ENCODE measurements around the gene DRD5.
A peak's percentile ranks its signal among the peaks of the same experiment; 100 is the strongest.
"Not testable (repeated sequence)": the region's sequence is repeated elsewhere in the genome, so short reads cannot be mapped to it uniquely, and the experiment has no call there.

The DRD5 gene

GRCh38 chr4:9796641-9797040, 15.2 kb downstream of the DRD5 start:
- H3K4me1 Mint-ChIP-seq = not testable (repeated sequence)

GRCh38 chr4:9800848-9801247, 19.4 kb downstream of the DRD5 start:
- peaks cover 63% of the 10 kb centered on the region for H3K27me3 Mint-ChIP-seq

More at GRCh38 chr4:9796641-9797040, 15.2 kb downstream of the DRD5 start:
- DNase-seq, H3K9me3 Mint-ChIP-seq, ATAC-seq, H3K4me3 Mint-ChIP-seq, H3K27ac Mint-ChIP-seq: not testable (repeated sequence)
- H3K27me3 Mint-ChIP-seq = peaks cover 31% of the 10 kb centered on the region

GRCh38 chr4:9804918-9805317, 23.5 kb downstream of the DRD5 start:
- H3K4me1 Mint-ChIP-seq = no peaks in the 10 kb centered on the region
- H3K27me3 Mint-ChIP-seq = peaks cover 55% of the 10 kb centered on the region
- DNase-seq (no peak), ATAC-seq (no peak)
- no peak overlapping the region for H3K27ac Mint-ChIP-seq
- no peaks in the 10 kb centered on the region for H3K9me3 Mint-ChIP-seq
- H3K4me3 Mint-ChIP-seq = no peak overlapping the region

More at GRCh38 chr4:9800848-9801247, 19.4 kb downstream of the DRD5 start:
- no peak for ATAC-seq
- Mint-ChIP-seq H3K9me3 (peaks cover 0 to 7% of the 10 kb centered on the region in 2 donors), H3K27ac (no peak overlapping the region), H3K4me1 (no peaks in the 10 kb centered on the region), H3K4me3 (no peak overlapping the region)
- DNase-seq = no peak

GRCh38 chr4:9808077-9808476, 26.6 kb downstream of the DRD5 start:
- ATAC-seq (no peak), DNase-seq (no peak)
- H3K4me1 Mint-ChIP-seq = peaks cover 8% of the 10 kb centered on the region
- H3K27me3 Mint-ChIP-seq = peaks cover 45% of the 10 kb centered on the region
- no peak overlapping the region for H3K27ac Mint-ChIP-seq
- H3K4me3 Mint-ChIP-seq = no peak overlapping the region
- no peaks in the 10 kb centered on the region for H3K9me3 Mint-ChIP-seq

- ATAC-seq = no peak
- H3K27me3 Mint-ChIP-seq = peaks cover 51% of the 10 kb centered on the region
- no peak overlapping the region for H3K27ac Mint-ChIP-seq
Observed at GRCh38 chr4:9811806-9812205, 30.4 kb downstream of the DRD5 start.

GRCh38 chr4:9812501-9813340, 31.3 kb downstream of the DRD5 start:
- ATAC-seq (peak; percentile 92), DNase-seq (peak; percentile 24 to 63)
- Mint-ChIP-seq H3K27me3 (peaks cover 53% of the 10 kb centered on the region), H3K9me3 (no peaks in the 10 kb centered on the region), H3K4me1 (peaks cover 13% of the 10 kb centered on the region), H3K4me3 (no peak overlapping the region), H3K27ac (no peak overlapping the region)

More at GRCh38 chr4:9811806-9812205, 30.4 kb downstream of the DRD5 start:
- no peak overlapping the region for H3K4me3 Mint-ChIP-seq
- peaks cover 13% of the 10 kb centered on the region for H3K4me1 Mint-ChIP-seq
- H3K9me3 Mint-ChIP-seq = no peaks in the 10 kb centered on the region
- no peak for DNase-seq

- H3K27ac Mint-ChIP-seq = no peak overlapping the region
Observed at GRCh38 chr4:9816285-9816684, 34.9 kb downstream of the DRD5 start.

GRCh38 chr4:9820343-9820742, 38.9 kb downstream of the DRD5 start:
- DNase-seq (no peak), ATAC-seq (no peak)
- Mint-ChIP-seq H3K4me3 (no peak overlapping the region), H3K27me3 (peaks cover 47% of the 10 kb centered on the region), H3K9me3 (no peaks in the 10 kb centered on the region), H3K27ac (no peak overlapping the region), H3K4me1 (peaks cover 10% of the 10 kb centered on the region)

More at GRCh38 chr4:9816285-9816684, 34.9 kb downstream of the DRD5 start:
- H3K4me1 Mint-ChIP-seq = peaks cover 13% of the 10 kb centered on the region
- peaks cover 46% of the 10 kb centered on the region for H3K27me3 Mint-ChIP-seq
- no peak overlapping the region for H3K4me3 Mint-ChIP-seq
- ATAC-seq (peak; percentile 44), DNase-seq (no peak)
- no peaks in the 10 kb centered on the region for H3K9me3 Mint-ChIP-seq

GRCh38 chr4:9825049-9825448, 43.6 kb downstream of the DRD5 start:
- ATAC-seq (peak; percentile 99), DNase-seq (peak; percentile 38 to 64)
- H3K4me3 Mint-ChIP-seq = peak overlapping the region; percentile 28 to 42

GRCh38 chr4:9826551-9826950, 45.1 kb downstream of the DRD5 start:
- Mint-ChIP-seq H3K4me3 (no peak overlapping the region), H3K9me3 (no peaks in the 10 kb centered on the region), H3K4me1 (peaks cover 15% of the 10 kb centered on the region), H3K27me3 (peaks cover 39% of the 10 kb centered on the region), H3K27ac (no peak overlapping the region)
- DNase-seq (no peak), ATAC-seq (no peak)

More at GRCh38 chr4:9825049-9825448, 43.6 kb downstream of the DRD5 start:
- H3K9me3 Mint-ChIP-seq = no peaks in the 10 kb centered on the region
- peak overlapping the region in 1 of 2 donors; percentile 25 for H3K27ac Mint-ChIP-seq
- peaks cover 15% of the 10 kb centered on the region for H3K4me1 Mint-ChIP-seq
- peaks cover 46% of the 10 kb centered on the region for H3K27me3 Mint-ChIP-seq

- Mint-ChIP-seq H3K4me3 (no peak overlapping the region), H3K27me3 (peaks cover 12% of the 10 kb centered on the region), H3K4me1 (no peaks in the 10 kb centered on the region), H3K27ac (no peak overlapping the region), H3K9me3 (no peaks in the 10 kb centered on the region)
- ATAC-seq = no peak
- DNase-seq = no peak
Observed at GRCh38 chr4:9832640-9833039, 51.2 kb downstream of the DRD5 start.

GRCh38 chr4:9833421-9833820, 52.0 kb downstream of the DRD5 start:
- Mint-ChIP-seq H3K4me1 (no peaks in the 10 kb centered on the region), H3K27me3 (peaks cover 4% of the 10 kb centered on the region), H3K27ac (peak overlapping the region in 1 of 2 donors; percentile 8), H3K9me3 (no peaks in the 10 kb centered on the region), H3K4me3 (no peak overlapping the region)
- no peak for DNase-seq
- no peak for ATAC-seq

Data from stimulated activated naive CD8-positive, alpha-beta T cell treated with anti-CD3 and anti-CD28 coated beads, Interleukin-15, amount 100 ng/mL, for 72 hours (primary cell).